ENCODE results near the gene PAQR5.
"Not testable (repeated sequence)": the region's sequence is repeated elsewhere in the genome, so short reads cannot be mapped to it uniquely, and the experiment has no call there.

The PAQR5 gene

DNA sequence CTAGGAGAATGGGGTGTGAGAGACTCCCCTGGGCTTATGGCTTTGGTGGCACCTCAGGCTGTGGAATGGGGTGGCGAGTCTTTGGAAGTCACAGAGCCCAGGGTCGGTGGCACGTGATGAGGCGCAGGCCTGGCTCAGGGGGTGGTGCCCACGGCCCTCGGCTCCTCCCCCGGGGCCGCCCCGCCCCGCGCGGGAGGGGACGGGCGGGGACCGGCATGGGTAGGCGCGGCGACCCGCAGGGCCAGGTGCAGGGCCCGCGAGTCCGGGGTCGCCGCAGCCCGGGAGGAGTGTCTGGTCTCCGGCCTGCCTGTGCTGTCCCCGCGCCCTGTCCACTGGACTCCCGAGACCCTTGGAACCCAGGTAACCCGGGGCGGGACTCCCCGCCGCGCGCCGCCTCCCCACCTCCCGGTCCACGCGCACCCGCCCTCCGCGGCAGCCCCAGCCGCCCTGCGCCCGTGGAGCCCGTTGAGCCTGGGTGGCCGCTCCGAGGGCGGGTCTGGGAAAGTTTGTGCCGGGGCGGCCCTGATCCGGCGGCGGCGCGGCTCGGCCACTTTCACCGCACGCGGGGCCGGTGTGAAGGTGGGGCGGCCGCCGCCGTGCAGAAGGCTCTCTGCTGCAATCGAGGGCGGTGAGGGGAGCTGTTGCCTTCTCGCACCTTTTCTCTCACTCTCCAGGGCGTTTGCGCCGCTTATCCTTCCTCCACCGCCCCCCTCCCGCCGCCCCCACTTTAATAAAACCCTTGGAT lies at the start of gene PAQR5:
PAQR5 (plus strand) TSS at position 216 of the 745 bp plus-strand sequence. CDS start 61,169 bp downstream, outside the sequence.
- DNase-seq (ENCODE audit: low read depth), result no peak

GRCh38 chr15:69253156-69253555 lies 45.6 kb upstream of the PAQR5 start:
- no peak for DNase-seq (ENCODE audit: low read depth)

DNA sequence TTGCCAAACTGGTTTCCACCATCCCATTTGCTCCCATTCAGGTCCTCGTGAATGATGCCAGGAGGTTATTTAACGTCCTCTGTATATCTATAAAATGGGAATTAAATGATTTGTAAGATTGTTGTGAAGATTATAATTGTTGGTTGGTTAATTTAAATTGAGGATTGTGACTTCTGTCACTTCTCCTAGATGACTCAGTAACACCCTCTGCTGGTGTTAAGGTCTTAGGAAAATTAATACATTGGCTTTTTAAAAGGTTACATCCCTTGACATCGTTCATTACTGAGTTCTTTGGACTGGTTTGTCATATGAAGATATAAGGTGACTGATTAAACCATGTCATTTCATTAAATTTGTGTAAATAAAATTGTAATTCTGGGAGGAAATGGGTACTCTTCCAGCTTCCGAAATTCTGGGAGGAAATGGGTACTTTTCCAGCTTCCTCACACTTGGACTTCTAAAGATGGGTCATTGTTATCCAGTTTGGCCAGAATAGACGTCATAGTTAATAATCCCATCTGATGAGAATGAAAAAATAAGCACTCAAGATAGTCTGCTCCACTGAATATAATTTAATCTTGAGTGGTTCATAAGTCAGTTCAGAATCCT lies 33.3 kb upstream of the PAQR5 start:
- DNase-seq (ENCODE audit: low read depth), result no peak

- no peak for DNase-seq (ENCODE audit: low read depth)
These were observed 27.5 kb upstream of the PAQR5 start for GRCh38 chr15:69271217-69271616.

- DNase-seq (ENCODE audit: low read depth), result no peak
These were observed 26.6 kb upstream of the PAQR5 start for GRCh38 chr15:69272139-69272538.

- no peak for DNase-seq (ENCODE audit: low read depth)
These were observed 25.8 kb upstream of the PAQR5 start for GRCh38 chr15:69272891-69273290.

DNA sequence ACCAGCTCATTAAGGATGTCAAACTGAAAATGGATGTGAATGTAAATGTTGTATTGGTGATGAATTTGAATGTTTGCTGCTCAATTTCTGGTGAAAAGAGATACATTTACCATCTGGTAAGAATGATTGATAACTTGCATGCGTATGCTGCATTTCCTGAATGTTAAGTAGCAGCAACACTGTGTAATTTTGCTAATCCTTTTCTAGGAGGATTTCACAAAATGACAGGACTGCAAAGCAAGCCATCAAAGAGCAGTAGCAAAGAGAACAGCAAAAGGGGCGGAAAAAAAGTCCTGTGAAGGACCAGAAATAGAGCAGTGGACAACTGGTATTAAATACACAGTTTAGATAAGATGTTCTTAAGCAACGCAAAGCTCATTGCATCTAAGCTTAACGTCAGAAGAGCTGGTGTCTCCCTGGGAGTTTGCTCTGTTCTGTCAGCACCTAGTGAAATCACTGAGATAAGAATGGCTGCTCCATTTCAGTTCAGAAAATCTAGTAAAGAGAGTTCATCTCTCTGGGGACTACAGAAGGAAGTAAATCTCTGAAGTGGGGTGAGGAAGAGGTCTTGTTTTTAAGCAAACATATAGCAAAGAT lies 23.5 kb upstream of the PAQR5 start:
- no peak for DNase-seq (ENCODE audit: low read depth)

DNA sequence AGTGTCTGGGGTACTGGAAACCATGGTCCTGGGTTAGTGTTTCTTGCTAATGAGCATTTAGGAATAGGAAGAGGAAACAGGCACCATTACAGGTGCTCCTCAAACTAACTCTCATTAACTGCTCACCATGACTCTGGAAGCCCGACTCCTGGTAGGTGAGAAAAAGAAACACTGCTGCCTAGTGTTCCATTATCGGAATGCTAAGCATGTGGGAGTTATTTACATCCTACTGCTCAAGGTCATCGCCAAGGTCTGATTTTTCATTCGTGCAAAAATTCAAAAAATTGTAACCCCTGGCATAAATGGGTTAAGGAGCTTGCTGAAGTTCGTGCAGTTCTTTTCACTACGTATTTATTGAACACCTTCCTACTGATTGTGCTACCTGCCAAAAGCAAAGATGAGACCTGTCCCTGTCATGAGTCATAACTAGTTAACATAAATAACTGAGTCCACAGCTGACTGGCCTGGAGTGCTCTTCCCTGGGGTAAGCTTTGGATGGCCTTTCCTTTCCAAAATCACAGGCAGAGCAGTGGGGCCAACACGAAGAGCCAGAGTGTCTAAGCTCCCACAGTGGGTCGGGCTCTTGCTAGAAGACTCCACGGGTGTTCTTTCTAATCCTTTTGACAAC lies 22.7 kb upstream of the PAQR5 start:
- no peak for DNase-seq (ENCODE audit: low read depth)

DNA sequence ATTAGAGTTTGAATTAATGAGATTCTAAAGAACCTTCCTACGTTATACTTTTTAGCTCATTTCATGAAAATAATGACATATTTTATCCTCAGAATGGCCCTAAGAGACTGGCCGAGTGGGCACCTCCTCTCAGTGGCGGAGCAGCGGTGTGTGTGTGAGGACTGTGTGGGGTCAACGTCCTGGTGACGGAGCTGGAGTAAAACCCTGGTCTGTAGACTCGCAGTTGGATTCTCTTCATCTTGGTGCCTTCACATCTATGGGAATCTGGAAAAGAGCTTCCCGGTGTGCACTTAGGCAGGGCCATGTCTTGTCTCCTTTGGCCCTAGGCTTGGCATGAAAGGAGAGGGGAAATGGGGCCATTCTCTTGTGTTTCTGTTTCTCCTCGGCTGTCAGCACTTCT lies 21.4 kb upstream of the PAQR5 start:
- no peak for DNase-seq (ENCODE audit: low read depth)

DNA sequence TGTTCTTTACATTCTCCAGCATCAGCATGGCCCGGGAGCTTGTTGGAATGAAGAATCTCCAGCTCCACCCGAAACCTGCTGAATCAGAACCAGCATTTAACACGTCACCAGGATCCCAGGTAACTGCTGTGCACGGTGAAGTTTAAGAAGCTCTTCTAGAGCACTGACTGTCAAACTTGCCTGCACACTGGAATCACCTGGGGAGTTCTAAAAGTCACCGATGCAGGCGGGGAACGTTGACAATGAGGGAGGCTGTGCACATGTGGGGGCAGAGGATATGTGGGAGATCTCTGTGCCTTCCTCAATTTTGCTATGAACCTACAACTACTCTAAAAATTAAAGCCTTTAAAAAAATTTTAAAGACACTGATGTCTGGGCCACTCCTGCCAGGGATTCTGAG lies 19.1 kb upstream of the PAQR5 start:
- DNase-seq (ENCODE audit: low read depth), result no peak

DNA sequence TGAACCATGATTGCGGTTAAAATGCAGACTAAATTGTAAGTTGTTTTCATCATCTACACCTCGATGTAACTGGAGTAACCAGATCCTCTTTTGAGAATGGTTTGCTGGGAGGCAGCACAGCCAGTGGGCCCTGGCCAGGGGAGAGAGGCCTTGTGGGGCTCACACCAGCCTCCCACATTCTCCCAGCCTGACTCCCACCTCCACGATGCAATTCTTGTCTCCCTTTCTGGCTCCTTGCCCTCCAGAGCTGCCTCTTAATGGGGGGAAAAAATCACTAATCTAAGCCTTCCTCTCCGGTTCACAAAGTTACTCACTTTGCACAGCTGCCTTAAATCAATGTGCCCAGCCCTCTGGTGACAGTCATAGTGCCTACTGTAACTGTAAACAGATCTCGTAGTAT lies 17.9 kb upstream of the PAQR5 start:
- no peak for DNase-seq (ENCODE audit: low read depth)

GRCh38 chr15:69282104-69282743 lies 16.5 kb upstream of the PAQR5 start:
- no peak for DNase-seq (ENCODE audit: low read depth)

GRCh38 chr15:69285834-69286233 lies 12.9 kb upstream of the PAQR5 start:
- no peak for DNase-seq (ENCODE audit: low read depth)

DNA sequence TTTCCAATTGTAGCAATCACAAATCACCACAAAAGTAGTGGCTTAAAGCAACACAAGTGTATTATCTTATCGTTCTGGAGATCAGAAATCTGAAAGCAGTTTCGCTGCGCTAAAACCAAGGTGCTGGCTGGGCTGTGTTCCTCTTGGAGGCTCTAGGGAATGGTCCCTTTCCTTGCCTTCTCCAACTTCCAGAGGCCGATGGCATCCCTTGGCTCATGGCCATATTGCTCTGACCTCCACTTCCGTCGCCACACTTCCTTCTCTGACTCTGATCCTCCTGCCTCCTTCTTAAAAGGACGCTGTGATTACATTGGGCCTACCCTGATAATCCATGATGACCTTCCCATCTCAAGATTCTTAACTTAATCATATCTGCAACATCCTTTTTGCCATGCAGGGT lies 10.7 kb upstream of the PAQR5 start:
- no peak for DNase-seq (ENCODE audit: low read depth)

- DNase-seq (ENCODE audit: low read depth), result no peak
These were observed 10.0 kb upstream of the PAQR5 start for GRCh38 chr15:69288531-69289341.

GRCh38 chr15:69289342-69290146 lies 9.2 kb upstream of the PAQR5 start:
- no peak for DNase-seq (ENCODE audit: low read depth)

DNA sequence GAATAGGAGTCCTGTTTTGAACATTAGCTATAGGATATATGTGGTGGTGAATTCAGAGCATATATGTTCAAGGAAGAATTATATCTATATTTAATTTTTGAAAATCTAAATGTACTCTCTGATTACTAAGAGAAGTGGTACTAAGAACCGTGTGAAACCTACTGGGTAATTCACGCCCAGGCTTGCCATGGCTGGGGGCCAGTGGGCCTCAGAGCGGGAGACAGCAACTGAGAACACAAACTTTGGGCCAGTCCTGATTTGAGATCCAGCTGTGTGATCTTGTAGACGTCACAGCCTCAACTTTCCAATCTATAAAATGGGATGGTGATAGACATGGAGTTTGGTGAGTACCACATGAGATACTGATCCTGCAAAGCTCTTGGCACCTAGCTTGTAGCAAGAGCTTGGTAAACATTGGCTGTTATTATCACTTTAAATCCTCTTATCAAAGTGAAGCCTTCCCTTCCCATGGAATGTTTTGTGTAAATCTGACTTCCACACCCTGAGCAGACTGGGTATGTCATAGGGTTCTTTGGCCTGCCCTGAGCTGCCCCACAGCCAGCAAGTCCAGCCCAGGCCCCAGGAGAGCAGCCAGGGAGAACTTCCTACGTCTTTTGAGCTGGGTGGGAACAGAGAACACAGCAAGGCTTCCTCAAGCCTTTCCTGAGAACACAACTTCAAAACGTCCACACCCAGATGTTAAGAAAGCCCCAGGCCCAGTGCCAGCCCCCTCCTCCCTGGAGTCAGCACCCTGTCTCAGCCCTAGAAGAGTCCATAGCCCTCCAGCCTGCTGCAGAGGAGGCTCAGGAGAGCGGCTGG lies 8.2 kb upstream of the PAQR5 start:
- DNase-seq (ENCODE audit: low read depth), result no peak

- DNase-seq (ENCODE audit: low read depth), result not testable (repeated sequence)
These were observed 7.1 kb upstream of the PAQR5 start for GRCh38 chr15:69291651-69292050.

DNA sequence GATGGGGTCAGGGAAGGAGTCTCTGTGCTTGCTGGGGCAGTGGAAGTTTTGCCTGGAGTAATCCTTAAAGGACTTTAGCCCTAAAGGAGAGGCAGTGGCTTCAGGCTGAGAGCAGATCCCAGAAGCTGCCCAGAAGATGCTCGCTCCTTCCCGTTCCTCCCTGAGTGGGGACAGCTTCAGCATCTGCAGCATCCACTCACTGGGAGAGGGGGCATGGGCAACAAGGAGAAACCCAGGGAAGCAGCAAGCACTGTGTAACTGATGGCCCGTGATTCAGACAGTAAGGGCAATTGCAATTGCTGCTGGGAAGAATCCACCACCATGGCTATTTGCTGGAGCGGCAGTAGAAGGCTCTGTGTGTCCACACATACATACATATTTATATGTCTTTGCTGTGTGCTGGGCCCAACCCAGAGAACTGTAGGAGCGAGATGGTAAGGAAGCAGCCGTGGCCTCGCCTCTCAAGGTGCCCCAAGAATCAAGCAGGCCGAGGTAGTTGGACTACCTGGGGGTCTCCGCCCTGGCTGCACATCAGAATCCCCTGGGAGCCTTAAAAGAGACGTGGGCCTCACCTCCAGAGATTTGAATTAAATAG lies 5.8 kb upstream of the PAQR5 start:
- no peak for DNase-seq (ENCODE audit: low read depth)

All from stimulated activated CD4-positive, alpha-beta T cell treated with anti-CD3 and anti-CD28 coated beads, Interleukin-2, amount 100 ng/mL, for 4 hours (primary cell).